Kidney (tissue), 14 donors: Measurements from ENCODE around the gene DOK7. TPM values are rescaled to one million over a fixed set of nuclear protein-coding genes. Genes with fewer than 3 reads are reported as not detected.
A peak's percentile ranks its signal among the peaks of the same experiment; 100 is the strongest.

Experiments used
- DNase-seq, 5 donors: peaks; one replicate each; pipeline ENCODE4 v3.0.0-alpha.2; 2013 to 2020
- FAIRE-seq: peaks from 2 replicates; lab custom pipeline; 2012; peaks lifted over from hg19 to GRCh38; lab: Jason Lieb, UNC
- H3K27ac ChIP-seq, 2 donors: one replicate each; pipeline ENCODE4 v1.7.0; 2013; ENCODE audit warnings: low read depth in 2 of 2, low read length in 2 of 2, inconsistent platforms in 1 of 2
- H3K27me3 ChIP-seq: one replicate; pipeline ENCODE4 v1.7.1; 2013; ENCODE audit warnings: low read length, inconsistent platforms; ENCODE audit not compliant: control insufficient read depth, insufficient read depth
- H3K36me3 ChIP-seq, 3 donors: one replicate each; pipeline versions ENCODE4 v1.7.0 to v1.7.1; 2013; ENCODE audit warnings: low read length in 3 of 3, control low read depth in 1 of 3, inconsistent platforms in 1 of 3; ENCODE audit not compliant: insufficient read depth in 3 of 3, control insufficient read depth in 2 of 3
- H3K4me1 ChIP-seq, 3 donors: one replicate each; pipeline versions ENCODE4 v1.7.0 to v1.7.1; 2013; ENCODE audit warnings: low read length in 3 of 3, inconsistent platforms in 1 of 3, low read depth in 1 of 3; ENCODE audit not compliant: control insufficient read depth in 2 of 3, insufficient read depth in 2 of 3
- H3K4me3 ChIP-seq, 3 donors: one replicate each; pipeline versions ENCODE4 v1.7.0 to v1.8.1; 2013; ENCODE audit warnings: low read length in 3 of 3, control low read depth in 1 of 3, inconsistent platforms in 1 of 3
- H3K9ac ChIP-seq, 3 donors: one replicate each; pipeline versions ENCODE4 v1.7.0 to v1.7.1; 2013; ENCODE audit warnings: low read length in 3 of 3, control low read depth in 1 of 3, inconsistent platforms in 1 of 3
- H3K9me3 ChIP-seq, 3 donors: one replicate each; pipeline versions ENCODE4 v1.7.0 to v1.7.1; 2013; ENCODE audit warnings: low read length in 3 of 3, control low read depth in 1 of 3, inconsistent platforms in 1 of 3; ENCODE audit not compliant: control insufficient read depth in 2 of 3, insufficient read depth in 1 of 3
- intact Hi-C: fragments of 100-400 bp; cut with DNase I; formaldehyde crosslinking; loops from one replicate; pipeline ENCODE4 v1.11.1; 2022
- polyA plus RNA-seq: library from polyadenylated mRNA; stranded (reverse); fragments of 350-450 nt; fragmentation: Illumina TruSeq; extraction: RNeasy Lipid Tissue Mini Kit (QIAGEN cat#74804); gene quantifications from one replicate; pipeline ENCODE4 v1.2.3, GENCODE V29; 2014; ENCODE audit warnings: low read depth, low replicate concordance; ENCODE audit not compliant: insufficient read depth
- total RNA-seq: library from RNA; stranded (reverse); fragmentation: NEBNext Ultra II Directional; extraction: Animal tissue kit (Norgen Biotek cat#: 25700); gene quantifications from one replicate; pipeline ENCODE4 v1.2.1, GENCODE V29; 2021
- TF ChIP-seq, protein P1 (sequence below): IDR thresholded peaks from 3 replicates; pipeline ENCODE4 v1.5.1; 2012; ENCODE audit warnings: mild to moderate bottlenecking, moderate library complexity, borderline replicate concordance; ENCODE audit not compliant: insufficient read depth; ENCODE audit errors: extremely low read depth
- donor health status: control.
- donor health status: control.
- donor health status: control.
- donor health status: control.
- donor health status: control.
- donor health status: DM: yes; HTN: yes; CAD: no.
- donor health status: Normal renal cell carcinoma (clear cell type).

DOK7 gene
- total and polyA plus RNA-seq, 2 donors from 2014 or later = 1.2 to 7.0 TPM

DNA sequence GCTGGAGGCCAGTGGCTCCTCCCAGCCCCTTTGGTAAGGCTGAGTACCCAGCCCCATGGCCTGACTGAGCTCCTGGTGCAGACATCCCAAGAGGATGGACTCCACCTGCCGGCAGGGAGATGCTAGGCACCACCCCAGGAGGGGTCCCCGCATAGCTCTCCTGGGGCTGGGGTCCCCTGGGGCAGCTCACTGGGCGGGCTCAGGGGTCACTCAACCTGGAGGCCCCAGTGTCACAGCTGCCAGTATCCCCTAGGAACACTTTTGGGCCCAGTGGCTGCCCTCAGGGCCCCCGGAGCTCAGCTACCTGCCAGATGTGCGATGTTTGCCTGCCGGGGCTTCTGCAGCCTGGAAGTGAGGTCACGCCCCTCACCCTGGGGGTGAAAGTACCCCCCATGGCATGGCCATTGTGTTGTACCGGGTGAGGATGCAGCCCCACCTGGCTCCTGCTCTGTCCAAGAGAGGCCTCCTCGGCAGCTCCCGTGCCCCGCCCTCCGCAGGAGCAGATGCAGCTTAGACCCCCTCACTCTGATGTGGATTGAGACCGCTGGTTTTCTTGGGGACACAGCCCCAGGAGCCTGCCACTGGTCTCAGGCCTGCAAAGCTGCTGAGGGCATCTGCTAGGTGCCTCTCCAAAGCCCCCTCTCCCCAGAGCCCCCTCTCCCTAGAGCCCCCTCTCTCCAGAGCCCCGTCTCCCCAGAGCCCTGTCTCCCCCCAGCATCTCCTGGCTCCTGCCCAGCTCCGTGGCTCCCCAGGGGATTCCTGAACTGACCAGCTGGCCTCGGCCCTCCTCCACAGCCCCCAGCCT is 28.0 kb upstream of the DOK7 start:
- no peak for FAIRE-seq
- Histone ChIP-seq H3K4me3 (no peak overlapping the region), H3K9me3 (no peaks in the 10 kb centered on the region), H3K27ac (no peak overlapping the region), H3K4me1 (no peaks in the 10 kb centered on the region), H3K27me3 (no peaks in the 10 kb centered on the region), H3K9ac (no peak overlapping the region), H3K36me3 (peaks cover 0 to 3% (median 0%) of the 10 kb centered on the region in 3 donors)
- TF ChIP-seq, protein P1, sequence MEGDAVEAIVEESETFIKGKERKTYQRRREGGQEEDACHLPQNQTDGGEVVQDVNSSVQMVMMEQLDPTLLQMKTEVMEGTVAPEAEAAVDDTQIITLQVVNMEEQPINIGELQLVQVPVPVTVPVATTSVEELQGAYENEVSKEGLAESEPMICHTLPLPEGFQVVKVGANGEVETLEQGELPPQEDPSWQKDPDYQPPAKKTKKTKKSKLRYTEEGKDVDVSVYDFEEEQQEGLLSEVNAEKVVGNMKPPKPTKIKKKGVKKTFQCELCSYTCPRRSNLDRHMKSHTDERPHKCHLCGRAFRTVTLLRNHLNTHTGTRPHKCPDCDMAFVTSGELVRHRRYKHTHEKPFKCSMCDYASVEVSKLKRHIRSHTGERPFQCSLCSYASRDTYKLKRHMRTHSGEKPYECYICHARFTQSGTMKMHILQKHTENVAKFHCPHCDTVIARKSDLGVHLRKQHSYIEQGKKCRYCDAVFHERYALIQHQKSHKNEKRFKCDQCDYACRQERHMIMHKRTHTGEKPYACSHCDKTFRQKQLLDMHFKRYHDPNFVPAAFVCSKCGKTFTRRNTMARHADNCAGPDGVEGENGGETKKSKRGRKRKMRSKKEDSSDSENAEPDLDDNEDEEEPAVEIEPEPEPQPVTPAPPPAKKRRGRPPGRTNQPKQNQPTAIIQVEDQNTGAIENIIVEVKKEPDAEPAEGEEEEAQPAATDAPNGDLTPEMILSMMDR = no peak
- peak in 1 of 5 donors; percentile 66 for DNase-seq
- intact Hi-C loops = no loop called here

DNA sequence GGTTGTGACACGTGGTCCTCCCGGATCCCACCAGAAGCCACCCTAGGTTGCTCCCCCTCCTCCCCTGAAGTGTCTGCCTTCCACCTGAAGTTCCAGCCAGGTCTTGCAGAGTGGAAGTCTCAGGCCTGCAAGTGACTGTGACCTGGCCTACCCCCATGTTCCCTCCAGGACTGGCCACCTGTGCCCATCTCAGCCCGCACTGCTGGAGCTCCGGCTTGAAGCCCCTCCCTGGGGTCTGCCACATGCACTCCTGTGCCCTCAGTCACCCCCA is 27.5 kb upstream of the DOK7 start:
- no peak for FAIRE-seq
- Histone ChIP-seq H3K9me3 (no peaks in the 10 kb centered on the region), H3K9ac (no peak overlapping the region)

DNA sequence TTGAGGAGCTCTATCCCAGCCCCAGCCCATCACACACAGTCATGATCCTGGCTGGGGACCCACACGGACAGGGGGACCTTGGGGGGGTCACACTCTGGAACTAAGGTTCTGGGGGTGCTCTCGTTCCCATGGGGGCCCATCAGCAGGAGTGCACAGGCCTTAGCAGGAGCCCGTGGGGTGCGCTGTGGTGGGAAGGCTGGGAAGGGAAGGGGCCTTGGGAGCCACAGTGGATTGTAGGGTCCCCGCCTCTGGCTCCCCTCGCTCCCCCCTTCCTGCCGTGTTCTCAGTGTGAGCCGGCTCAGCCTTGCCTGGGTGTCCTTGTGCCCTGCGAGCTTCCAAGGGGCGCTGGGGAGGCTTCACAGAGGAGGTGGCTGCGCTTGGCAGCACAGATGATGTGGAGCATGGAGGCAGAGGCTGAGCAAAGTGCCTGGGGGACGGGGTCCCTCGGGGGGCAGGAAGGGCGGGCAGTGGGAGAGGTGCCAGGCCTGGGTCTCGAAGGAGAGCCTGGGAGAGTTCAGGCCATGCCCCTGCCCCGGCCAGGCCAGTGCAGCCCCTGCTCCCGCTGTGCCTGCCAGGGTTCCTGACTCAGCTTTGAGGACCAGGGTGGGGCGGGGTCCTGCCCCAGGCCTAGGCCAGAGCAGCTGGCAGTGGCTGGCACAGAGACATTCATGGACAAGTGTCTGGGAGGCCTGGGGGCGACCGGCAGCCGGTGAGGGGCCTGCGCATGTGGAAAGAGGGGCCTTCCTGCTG is 26.9 kb upstream of the DOK7 start:
- DNase-seq = peak in 1 of 5 donors; percentile 40

More for the DNA sequence above, 27.5 kb upstream of the DOK7 start:
- peaks cover 0 to 3% (median 0%) of the 10 kb centered on the region in 3 donors for H3K36me3 ChIP-seq
- no peak overlapping the region for H3K27ac ChIP-seq
- H3K4me3 ChIP-seq = no peak overlapping the region
- no peak for DNase-seq
- no peaks in the 10 kb centered on the region for H3K27me3 ChIP-seq
- intact Hi-C loops = no loop called here
- TF ChIP-seq, protein P1 = no peak
- no peaks in the 10 kb centered on the region for H3K4me1 ChIP-seq

More for the DNA sequence above, 26.9 kb upstream of the DOK7 start:
- H3K4me1 ChIP-seq = peaks cover 0 to 2% (median 0%) of the 10 kb centered on the region in 3 donors
- peaks cover 0 to 3% (median 0%) of the 10 kb centered on the region in 3 donors for H3K36me3 ChIP-seq
- intact Hi-C loops = no loop called here
- H3K4me3 ChIP-seq = no peak overlapping the region
- H3K27ac ChIP-seq = no peak overlapping the region
- H3K9ac ChIP-seq = no peak overlapping the region
- TF ChIP-seq, protein P1 = no peak
- no peak for FAIRE-seq
- no peaks in the 10 kb centered on the region for H3K27me3 ChIP-seq
- H3K9me3 ChIP-seq = no peaks in the 10 kb centered on the region
